ENCODE data around the gene SPATA2. TPM values are rescaled to one million over a fixed set of nuclear protein-coding genes. Genes with fewer than 3 reads are reported as not detected.

The SPATA2 gene
- total and polyA plus RNA-seq, 2 of the 13 experiments (the other 11 are each of a cell fraction or from before 2014, with no cell fraction given): 3.2 to 8.7 TPM

DNA sequence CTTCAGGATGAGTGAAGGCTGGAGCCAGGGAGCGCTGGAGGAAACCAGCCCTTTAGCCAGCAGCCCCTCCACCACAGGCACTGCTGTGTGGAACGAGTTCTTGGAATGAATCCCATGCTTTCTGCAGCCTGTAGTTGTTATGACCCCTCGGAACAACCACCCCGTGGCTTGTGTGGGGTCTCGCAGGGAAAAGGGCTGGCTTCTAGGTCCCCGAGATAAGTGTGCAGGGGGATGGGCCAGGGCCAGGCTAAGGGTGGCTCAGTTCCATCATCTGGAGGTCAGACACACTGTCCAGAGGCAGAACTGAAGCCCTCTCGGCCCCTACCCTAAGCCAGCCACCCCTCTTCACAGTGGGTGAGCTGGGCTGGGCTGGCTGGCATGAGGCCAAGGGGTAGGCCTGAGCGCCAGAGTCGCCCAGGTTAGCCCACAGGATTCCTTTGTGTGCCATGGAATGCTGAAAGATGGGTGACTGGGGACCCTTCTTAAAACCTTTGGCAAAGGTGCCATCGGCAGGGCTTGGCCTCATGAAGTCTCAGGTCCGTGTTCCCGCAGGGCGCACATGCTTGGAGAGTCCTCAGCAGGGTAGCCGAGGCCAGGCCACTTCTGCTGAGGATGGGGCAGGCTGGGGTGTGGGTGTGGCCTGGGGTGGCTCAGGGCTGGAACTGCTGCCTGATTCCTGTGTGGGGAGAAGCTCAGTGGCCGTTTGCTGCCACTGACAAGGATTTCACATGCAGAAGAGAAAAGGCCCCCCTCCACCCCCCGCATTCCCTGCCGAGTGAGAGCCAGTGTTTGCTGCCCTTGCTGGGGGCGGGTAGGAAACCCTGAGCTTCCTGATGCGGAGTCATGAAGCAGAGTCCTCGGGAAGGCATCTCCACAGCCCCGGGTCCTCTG is 24.6 kb downstream of the SPATA2 start (continued):
- TF ChIP-seq, protein P1, sequence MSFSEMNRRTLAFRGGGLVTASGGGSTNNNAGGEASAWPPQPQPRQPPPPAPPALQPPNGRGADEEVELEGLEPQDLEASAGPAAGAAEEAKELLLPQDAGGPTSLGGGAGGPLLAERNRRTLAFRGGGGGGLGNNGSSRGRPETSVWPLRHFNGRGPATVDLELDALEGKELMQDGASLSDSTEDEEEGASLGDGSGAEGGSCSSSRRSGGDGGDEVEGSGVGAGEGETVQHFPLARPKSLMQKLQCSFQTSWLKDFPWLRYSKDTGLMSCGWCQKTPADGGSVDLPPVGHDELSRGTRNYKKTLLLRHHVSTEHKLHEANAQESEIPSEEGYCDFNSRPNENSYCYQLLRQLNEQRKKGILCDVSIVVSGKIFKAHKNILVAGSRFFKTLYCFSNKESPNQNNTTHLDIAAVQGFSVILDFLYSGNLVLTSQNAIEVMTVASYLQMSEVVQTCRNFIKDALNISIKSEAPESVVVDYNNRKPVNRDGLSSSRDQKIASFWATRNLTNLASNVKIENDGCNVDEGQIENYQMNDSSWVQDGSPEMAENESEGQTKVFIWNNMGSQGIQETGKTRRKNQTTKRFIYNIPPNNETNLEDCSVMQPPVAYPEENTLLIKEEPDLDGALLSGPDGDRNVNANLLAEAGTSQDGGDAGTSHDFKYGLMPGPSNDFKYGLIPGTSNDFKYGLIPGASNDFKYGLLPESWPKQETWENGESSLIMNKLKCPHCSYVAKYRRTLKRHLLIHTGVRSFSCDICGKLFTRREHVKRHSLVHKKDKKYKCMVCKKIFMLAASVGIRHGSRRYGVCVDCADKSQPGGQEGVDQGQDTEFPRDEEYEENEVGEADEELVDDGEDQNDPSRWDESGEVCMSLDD (CRISPR knock-in tag; IDR thresholded peaks at IDR 0.05; ENCODE audit: borderline replicate concordance): no peak; the same call in 1 of the 2 replicates
- TF ChIP-seq CAMTA2 (CRISPR knock-in tag; IDR thresholded peaks at IDR 0.05; ENCODE audit: borderline replicate concordance): no peak

DNA sequence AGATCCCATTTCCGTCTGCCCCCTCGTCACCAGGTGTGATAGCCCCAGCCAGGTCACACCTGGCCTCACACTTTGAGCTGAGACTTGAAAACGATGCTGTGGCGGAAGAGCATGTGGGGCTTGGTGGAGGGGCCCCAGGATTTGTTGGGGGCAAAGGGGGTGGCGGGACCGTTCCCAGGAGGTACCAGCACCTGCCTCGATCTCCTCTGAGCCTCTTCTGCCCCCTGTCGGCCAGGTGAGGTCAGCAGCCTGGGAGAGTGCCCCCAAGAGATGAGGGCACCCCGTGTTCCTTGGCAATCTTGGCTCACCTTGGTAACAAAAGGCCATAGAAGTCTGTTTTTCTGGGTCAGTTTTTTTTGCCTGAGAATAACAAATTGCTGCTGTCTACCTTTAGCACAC is 25.4 kb downstream of the SPATA2 start:
- no peak overlapping the region for H3K4me2 ChIP-seq (ENCODE audit: low read depth, low read length)
- POLR2A ChIA-PET: interaction anchor here (1.0 to 1.2 kb wide), 2 partner anchors 10 to 26 kb away, joined by 3 read pairs; no protein-coding TSS in a partner anchor
- no peak for TF ChIP-seq ZNF180 (CRISPR knock-in tag; IDR thresholded peaks at IDR 0.05; ENCODE audit: borderline replicate concordance, low read depth)
- no peak for TF ChIP-seq GLI4 (CRISPR knock-in tag; IDR thresholded peaks at IDR 0.05; ENCODE audit: borderline replicate concordance)
- 0 out of 2 replicates have a peak, but pooled peaks have one; percentile 11 for TF ChIP-seq BORCS8-MEF2B (CRISPR knock-in tag; IDR thresholded peaks at IDR 0.05)
- no peak for TF ChIP-seq ZNF337 (CRISPR knock-in tag; IDR thresholded peaks at IDR 0.05; ENCODE audit: borderline replicate concordance, low read depth)
- no peak for TF ChIP-seq PHB2 (IDR thresholded peaks at IDR 0.05; ENCODE audit: partially characterized antibody)
- TF ChIP-seq, protein P1 (CRISPR knock-in tag; IDR thresholded peaks at IDR 0.05; ENCODE audit: borderline replicate concordance): peak; percentile 40; the same call in 1 of the 2 replicates
- TF ChIP-seq ZNF629 (CRISPR knock-in tag; conservative IDR thresholded peaks at IDR 0.05): no peak
- TF ChIP-seq ZNF543 (CRISPR knock-in tag; IDR thresholded peaks at IDR 0.05): no peak
- TF ChIP-seq, protein P2, sequence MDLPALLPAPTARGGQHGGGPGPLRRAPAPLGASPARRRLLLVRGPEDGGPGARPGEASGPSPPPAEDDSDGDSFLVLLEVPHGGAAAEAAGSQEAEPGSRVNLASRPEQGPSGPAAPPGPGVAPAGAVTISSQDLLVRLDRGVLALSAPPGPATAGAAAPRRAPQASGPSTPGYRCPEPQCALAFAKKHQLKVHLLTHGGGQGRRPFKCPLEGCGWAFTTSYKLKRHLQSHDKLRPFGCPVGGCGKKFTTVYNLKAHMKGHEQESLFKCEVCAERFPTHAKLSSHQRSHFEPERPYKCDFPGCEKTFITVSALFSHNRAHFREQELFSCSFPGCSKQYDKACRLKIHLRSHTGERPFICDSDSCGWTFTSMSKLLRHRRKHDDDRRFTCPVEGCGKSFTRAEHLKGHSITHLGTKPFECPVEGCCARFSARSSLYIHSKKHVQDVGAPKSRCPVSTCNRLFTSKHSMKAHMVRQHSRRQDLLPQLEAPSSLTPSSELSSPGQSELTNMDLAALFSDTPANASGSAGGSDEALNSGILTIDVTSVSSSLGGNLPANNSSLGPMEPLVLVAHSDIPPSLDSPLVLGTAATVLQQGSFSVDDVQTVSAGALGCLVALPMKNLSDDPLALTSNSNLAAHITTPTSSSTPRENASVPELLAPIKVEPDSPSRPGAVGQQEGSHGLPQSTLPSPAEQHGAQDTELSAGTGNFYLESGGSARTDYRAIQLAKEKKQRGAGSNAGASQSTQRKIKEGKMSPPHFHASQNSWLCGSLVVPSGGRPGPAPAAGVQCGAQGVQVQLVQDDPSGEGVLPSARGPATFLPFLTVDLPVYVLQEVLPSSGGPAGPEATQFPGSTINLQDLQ (CRISPR knock-in tag; IDR thresholded peaks at IDR 0.05): 0 out of 2 replicates have a peak, but pooled peaks have one; percentile 35

More for the DNA sequence above, 25.4 kb downstream of the SPATA2 start:
- Histone ChIP-seq H3K27me3 (ENCODE audit: control insufficient read depth in 1 of 2, insufficient read depth in 2 of 2, low read length in 2 of 2) (no peaks in the 10 kb centered on the region), H3K4me3 (replicated peaks in 1 of 3; ENCODE audit: insufficient read depth in 1 of 3, low read depth in 2 of 3, low read length in 3 of 3) (no peak overlapping the region), H3K79me2 (ENCODE audit: insufficient read depth, low read length) (no peaks in the 10 kb centered on the region), H3K4me1 (ENCODE audit: insufficient read depth, low read length) (peaks cover 14% of the 10 kb centered on the region), H4K20me1 (ENCODE audit: insufficient read depth, low read length) (no peaks in the 10 kb centered on the region), H3K9ac (ENCODE audit: insufficient read depth, low read depth, low read length) (no peak overlapping the region), H2AFZ (ENCODE audit: low read length) (no peak overlapping the region), H3K36me3 (replicated peaks in 1 of 2; ENCODE audit: control insufficient read depth in 1 of 2, insufficient read depth in 2 of 2, low read length in 2 of 2) (peaks cover 1 to 10% of the 10 kb centered on the region in 2 experiments; a peak in 3 of 5 replicates), H3K27ac (ENCODE audit: extremely low read length, insufficient read depth, low read length) (no peak overlapping the region), H3K9me3 (ENCODE audit: low read length) (no peaks in the 10 kb centered on the region)
- in situ Hi-C loops (cut with HindIII; ENCODE audit: extremely low pct_ligation_motif_present, low pct_unique_long_range_greater_than_20kb) (loop anchor here (5.0 to 25.0 kb wide), 2 partner anchors 283 to 553 kb away; no protein-coding TSS in a partner anchor), intact Hi-C loops (cut with micrococcal nuclease; ENCODE audit: unreplicated experiment) (loop anchor here (2.0 kb wide), 2 partner anchors 39 to 349 kb away; no protein-coding TSS in a partner anchor)
- WGBS (ENCODE audit: low lambda C conversion rate): 74% methylated on average over 8 of the region's 9 CpGs
- DNase-seq (ENCODE audit: low spot score) (no peak), FAIRE-seq (peak; percentile 56), ATAC-seq (no peak)
- no TSS peak for BruUV-seq (replicated peaks)
- CTCF ChIA-PET (ENCODE audit: low intra/inter-chr PET ratio, low total read pairs): interaction anchor here (1.6 to 4.3 kb wide), 4 partner anchors 28 to 348 kb away, joined by 3 to 74 read pairs (median 18); no protein-coding TSS in a partner anchor

Measured in HepG2 (cell line).